ENCODE measurements around the gene CRACDL. TPM values are rescaled to one million over a fixed set of nuclear protein-coding genes. Genes with fewer than 3 reads are reported as not detected.

CRACDL gene
- total RNA-seq, 2 experiments from 2014 or later: 0.36 to 1.5 TPM

DNA sequence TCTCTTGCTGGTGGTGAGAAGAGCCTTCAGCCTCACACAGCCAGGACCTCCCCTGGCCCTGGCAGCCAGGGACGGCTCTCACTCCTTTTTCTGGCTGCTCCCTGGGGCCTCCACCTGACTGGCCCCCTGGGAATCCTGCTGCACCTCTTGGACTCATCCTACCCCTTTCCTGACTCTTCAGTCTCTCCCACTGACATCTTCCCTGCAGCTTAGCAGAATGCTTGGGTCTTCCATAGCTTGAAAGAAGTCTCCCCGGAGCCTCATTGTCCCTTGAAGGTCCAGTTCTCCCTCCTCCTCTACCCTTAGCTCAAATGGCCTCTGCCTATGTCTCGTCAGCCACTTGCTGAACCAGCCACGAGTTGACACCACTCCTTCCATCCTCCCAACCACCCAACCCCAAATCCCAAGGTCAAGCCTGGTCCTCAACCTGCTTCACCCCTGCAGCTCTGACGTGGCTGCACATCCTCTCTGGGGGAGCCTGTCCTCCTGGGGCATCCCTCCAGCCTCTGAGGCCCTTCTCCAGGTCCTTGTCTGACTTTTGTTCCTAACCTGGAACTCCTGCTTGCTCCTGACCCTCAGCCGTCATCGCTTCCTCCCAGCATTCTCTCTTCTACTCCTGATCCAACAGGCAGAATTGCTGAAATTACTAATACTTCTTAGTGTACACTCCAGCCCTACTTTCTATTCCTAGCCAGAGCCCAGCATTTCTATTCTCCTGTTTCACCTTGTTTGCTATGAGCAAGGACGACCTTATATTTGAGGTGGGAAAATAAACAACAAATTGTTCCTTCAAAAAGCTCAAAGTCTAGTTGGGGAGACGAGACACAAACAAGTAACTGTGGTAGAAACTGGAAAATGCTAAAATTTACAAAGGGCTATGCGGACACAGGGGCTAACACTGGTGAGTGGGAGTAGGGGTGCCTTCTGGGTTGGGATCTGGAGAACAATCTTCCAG, 136.4 kb downstream of the CRACDL start:
- peaks cover under 1% of the 10 kb centered on the region for H3K4me1 ChIP-seq (ENCODE audit: insufficient read depth, low read length)
- Mint-ChIP-seq H3K27me3 (no peaks in the 10 kb centered on the region), H3K36me3 (ENCODE audit: low read depth) (no peaks in the 10 kb centered on the region), H3K27ac (no peak overlapping the region), H3K4me1 (ENCODE audit: low read depth) (no peaks in the 10 kb centered on the region), H3K4me3 (no peak overlapping the region), H3K9me3 (no peaks in the 10 kb centered on the region)
- H3K4me3 ChIP-seq (ENCODE audit: low read length): no peak overlapping the region
- ATAC-seq (ENCODE audit: poor library complexity): no peak
- no peak for DNase-seq
- CTCF ChIA-PET: interaction anchor here (0.6 to 1.7 kb wide), 2 partner anchors 20 to 22 kb away, joined by 4 read pairs; no protein-coding TSS in a partner anchor
- intact Hi-C loops (cut with DNase I, micrococcal nuclease): no loop called here
- H3K36me3 ChIP-seq (ENCODE audit: insufficient read depth, low read length): no peaks in the 10 kb centered on the region
- no peaks in the 10 kb centered on the region for H3K9me3 ChIP-seq (ENCODE audit: control insufficient read depth in 1 of 2, insufficient read depth in 1 of 2, low read length in 2 of 2)
- no peaks in the 10 kb centered on the region for H3K27me3 ChIP-seq (ENCODE audit: control insufficient read depth in 1 of 2, insufficient read depth in 2 of 2, low read length in 2 of 2)
- TF ChIP-seq, protein P1, sequence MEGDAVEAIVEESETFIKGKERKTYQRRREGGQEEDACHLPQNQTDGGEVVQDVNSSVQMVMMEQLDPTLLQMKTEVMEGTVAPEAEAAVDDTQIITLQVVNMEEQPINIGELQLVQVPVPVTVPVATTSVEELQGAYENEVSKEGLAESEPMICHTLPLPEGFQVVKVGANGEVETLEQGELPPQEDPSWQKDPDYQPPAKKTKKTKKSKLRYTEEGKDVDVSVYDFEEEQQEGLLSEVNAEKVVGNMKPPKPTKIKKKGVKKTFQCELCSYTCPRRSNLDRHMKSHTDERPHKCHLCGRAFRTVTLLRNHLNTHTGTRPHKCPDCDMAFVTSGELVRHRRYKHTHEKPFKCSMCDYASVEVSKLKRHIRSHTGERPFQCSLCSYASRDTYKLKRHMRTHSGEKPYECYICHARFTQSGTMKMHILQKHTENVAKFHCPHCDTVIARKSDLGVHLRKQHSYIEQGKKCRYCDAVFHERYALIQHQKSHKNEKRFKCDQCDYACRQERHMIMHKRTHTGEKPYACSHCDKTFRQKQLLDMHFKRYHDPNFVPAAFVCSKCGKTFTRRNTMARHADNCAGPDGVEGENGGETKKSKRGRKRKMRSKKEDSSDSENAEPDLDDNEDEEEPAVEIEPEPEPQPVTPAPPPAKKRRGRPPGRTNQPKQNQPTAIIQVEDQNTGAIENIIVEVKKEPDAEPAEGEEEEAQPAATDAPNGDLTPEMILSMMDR (IDR thresholded peaks at IDR 0.05): no peak
- H3K27ac ChIP-seq (ENCODE audit: low read depth in 1 of 2, low read length in 2 of 2): no peak overlapping the region
- POLR2A ChIA-PET: interaction anchor here (0.6 to 0.7 kb wide), 2 partner anchors 28 to 40 kb away, joined by 3 to 4 read pairs; no protein-coding TSS in a partner anchor

DNA sequence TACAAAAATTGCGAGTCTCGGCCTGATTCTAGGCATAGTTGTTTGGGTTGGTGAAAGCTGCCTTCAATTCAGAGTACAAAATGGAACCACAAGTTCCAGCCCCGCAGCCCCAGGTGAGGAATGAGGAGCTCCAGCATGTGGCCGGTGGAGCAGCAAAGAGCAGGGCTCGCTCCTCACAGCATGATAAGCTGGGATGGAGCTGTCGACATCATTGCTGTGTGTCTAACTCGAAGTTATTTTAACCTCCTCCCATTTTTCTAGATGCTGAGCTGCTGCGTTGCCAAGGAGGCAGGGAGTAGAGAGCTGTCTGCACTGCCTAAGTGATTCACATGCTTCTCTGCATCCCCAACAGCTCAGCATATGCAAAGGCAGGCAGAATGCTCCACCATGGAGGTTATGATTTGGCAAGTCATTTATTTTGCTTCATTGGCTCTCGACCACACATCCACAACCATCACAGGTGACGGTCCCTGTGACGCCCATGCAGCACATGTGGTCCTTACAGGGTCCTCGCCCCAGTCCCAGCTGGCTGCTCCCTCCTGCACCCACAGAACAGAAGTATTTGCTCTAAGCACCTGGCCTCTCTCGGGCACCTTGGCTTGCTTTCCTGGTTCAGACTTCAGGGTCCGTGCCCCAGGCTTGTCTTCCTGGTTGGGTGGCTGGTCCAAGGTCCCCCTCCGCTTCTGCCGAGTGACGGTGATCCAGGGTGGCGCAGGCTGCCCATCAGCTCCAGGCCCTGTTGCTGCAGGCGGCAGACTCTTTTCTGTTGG, 139.1 kb downstream of the CRACDL start:
- TF ChIP-seq, protein P1 (IDR thresholded peaks at IDR 0.05): no peak
- intact Hi-C loops (cut with DNase I, micrococcal nuclease): no loop called here
- no peaks in the 10 kb centered on the region for H3K36me3 ChIP-seq (ENCODE audit: insufficient read depth, low read length)
- no peak overlapping the region for H3K27ac Mint-ChIP-seq
- DNase-seq (no peak), ATAC-seq (ENCODE audit: poor library complexity) (no peak)
- no peak overlapping the region for H3K4me3 Mint-ChIP-seq
- POLR2A ChIA-PET: interaction anchor here (0.7 to 1.1 kb wide), 2 partner anchors 26 to 148 kb away, joined by 3 read pairs; no protein-coding TSS in a partner anchor
- no peaks in the 10 kb centered on the region for H3K27me3 ChIP-seq (ENCODE audit: control insufficient read depth in 1 of 2, insufficient read depth in 2 of 2, low read length in 2 of 2)
- no peaks in the 10 kb centered on the region for H3K9me3 ChIP-seq (ENCODE audit: control insufficient read depth in 1 of 2, insufficient read depth in 1 of 2, low read length in 2 of 2)
- no peak overlapping the region for H3K27ac ChIP-seq (ENCODE audit: low read depth in 1 of 2, low read length in 2 of 2)
- H3K4me1 ChIP-seq (ENCODE audit: insufficient read depth, low read length): no peaks in the 10 kb centered on the region
- CTCF ChIA-PET: interaction anchor here (1.1 kb wide), 1 partner anchor 18 kb away, joined by 3 read pairs; no protein-coding TSS in a partner anchor
- no peaks in the 10 kb centered on the region for H3K36me3 Mint-ChIP-seq (ENCODE audit: low read depth)
- no peaks in the 10 kb centered on the region for H3K4me1 Mint-ChIP-seq (ENCODE audit: low read depth)
- no peaks in the 10 kb centered on the region for H3K27me3 Mint-ChIP-seq
- H3K9me3 Mint-ChIP-seq: no peaks in the 10 kb centered on the region
- no peak overlapping the region for H3K4me3 ChIP-seq (ENCODE audit: low read length)

DNA sequence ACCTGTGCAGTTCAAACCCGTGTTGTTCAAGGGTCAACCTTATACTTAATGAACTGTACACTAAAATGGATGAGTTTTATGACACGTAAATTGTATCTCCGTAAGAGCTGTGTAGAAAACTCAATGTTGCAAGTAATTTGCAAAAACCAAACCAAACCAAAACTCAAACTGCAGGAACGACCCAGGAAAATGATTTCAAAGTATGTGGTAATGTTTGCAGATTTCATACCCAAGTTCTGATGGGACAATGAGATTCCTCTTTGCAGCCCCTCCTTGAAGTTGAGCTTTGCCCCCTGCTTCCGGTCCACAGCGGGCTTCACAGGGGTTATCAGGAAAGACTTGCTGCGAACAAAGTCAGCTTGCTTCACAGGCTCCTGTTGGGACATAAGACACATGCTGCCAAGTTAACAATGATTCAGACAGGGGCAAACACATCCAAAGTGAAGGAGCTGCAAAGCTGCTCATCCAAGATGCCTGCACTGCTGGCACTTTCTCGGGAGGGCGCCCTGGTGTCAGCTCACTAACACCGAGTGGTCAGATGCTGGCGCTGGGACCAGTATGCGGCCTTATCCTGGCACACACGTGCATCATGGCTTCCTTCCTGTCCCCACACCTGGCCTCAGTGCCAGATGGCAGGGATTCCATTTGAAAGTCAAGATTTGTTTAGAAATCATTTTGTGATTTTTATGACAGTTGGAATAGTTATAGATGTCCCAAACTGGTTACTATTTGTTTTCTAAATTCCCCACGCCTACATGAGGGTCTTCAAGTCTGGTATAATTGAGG, 139.9 kb downstream of the CRACDL start:
- Mint-ChIP-seq H3K36me3 (ENCODE audit: low read depth) (no peaks in the 10 kb centered on the region), H3K4me3 (no peak overlapping the region), H3K27me3 (no peaks in the 10 kb centered on the region), H3K27ac (no peak overlapping the region), H3K4me1 (ENCODE audit: low read depth) (no peaks in the 10 kb centered on the region), H3K9me3 (no peaks in the 10 kb centered on the region)
- intact Hi-C loops (cut with DNase I, micrococcal nuclease): no loop called here
- Histone ChIP-seq H3K27me3 (ENCODE audit: control insufficient read depth in 1 of 2, insufficient read depth in 2 of 2, low read length in 2 of 2) (no peaks in the 10 kb centered on the region), H3K36me3 (ENCODE audit: insufficient read depth, low read length) (no peaks in the 10 kb centered on the region), H3K27ac (ENCODE audit: low read depth in 1 of 2, low read length in 2 of 2) (no peak overlapping the region), H3K9me3 (ENCODE audit: control insufficient read depth in 1 of 2, insufficient read depth in 1 of 2, low read length in 2 of 2) (no peaks in the 10 kb centered on the region), H3K4me3 (ENCODE audit: low read length) (no peak overlapping the region), H3K4me1 (ENCODE audit: insufficient read depth, low read length) (no peaks in the 10 kb centered on the region)
- ATAC-seq (ENCODE audit: poor library complexity): no peak
- ChIA-PET POLR2A (interaction anchor here (0.7 to 1.1 kb wide), 3 partner anchors 25 to 147 kb away, joined by 3 read pairs; no protein-coding TSS in a partner anchor), CTCF (interaction anchor here (1.1 kb wide), 1 partner anchor 19 kb away, joined by 3 read pairs; no protein-coding TSS in a partner anchor)
- TF ChIP-seq, protein P1 (IDR thresholded peaks at IDR 0.05): no peak
- no peak for DNase-seq

Measured in CD4-positive, alpha-beta T cell (primary cell).